GM11168 (cell line): Measurements from ENCODE around the gene GGT7.
"Not testable (repeated sequence)": the region's sequence is repeated elsewhere in the genome, so short reads cannot be mapped to it uniquely, and the experiment has no call there.

ENCODE experiments used
- in situ Hi-C: fragments of 300-500 bp; cut with MboI; formaldehyde crosslinking; loops from one replicate; pipeline ENCODE4 v1.12.0; 2022; ENCODE audit warnings: low sequenced_read_pairs; ENCODE audit not compliant: unreplicated experiment

The GGT7 gene

DNA sequence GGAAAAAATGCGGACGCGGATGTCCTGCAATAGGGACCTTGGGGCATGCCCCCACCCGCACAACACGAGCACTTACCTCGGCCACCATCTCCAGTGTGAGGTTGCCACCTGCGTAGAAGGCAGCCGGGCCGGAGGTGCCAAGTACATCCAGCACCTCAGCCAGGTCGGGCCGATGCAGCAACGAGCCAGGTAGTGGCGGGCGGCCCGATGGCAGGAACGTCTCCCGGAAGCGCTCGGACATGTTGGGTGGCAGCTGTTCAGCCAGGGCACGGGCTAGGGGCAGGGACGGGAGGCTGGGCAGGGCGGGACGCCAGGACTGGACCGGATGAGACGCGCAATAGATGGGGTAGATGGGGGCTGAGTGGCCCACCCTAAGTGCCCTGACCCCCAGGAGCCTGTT, 13.3 kb downstream of the GGT7 start:
- in situ Hi-C loops, result no loop called here

DNA sequence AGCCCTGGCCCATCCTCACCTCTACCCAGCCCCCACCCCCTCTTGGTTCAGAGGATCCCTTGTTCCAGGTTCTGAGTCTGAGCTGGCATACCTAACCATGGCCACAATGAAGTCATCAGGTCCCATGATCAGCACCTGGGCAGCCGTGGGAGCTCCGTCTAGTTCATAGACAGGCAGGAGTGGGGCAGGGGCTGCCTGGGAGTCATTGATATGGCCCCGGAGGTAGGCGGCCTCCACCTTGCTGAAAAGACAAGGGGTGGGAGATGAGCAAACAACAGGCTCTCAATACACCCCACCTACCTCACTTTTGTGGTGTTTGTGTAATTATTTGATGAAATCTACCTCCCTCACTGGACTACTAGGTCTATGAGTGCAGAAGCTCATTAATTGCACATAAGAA, 20.4 kb downstream of the GGT7 start:
- in situ Hi-C loops, result no loop called here

GRCh38 chr20:34850969-34851368, 21.7 kb downstream of the GGT7 start:
- in situ Hi-C loops, result no loop called here

DNA sequence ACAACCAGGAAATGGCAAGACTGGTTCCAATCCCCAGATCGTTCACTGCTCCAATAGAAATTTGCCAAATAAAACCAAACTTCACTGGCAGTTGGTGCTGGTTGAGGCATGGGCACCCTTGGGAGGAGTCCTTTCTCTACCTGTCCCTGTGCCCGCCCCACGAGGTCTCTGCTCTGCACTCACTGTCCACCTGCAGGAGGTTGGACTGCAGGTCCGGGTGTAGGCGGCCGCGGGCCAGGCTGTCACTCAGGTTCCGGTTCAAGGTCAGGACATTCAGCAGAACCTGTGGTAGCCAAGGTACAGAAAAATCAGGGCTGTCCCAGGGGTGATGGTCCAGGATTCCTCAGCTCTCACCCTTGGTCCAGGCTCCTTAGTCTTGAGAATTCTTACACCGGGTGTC, 22.9 kb downstream of the GGT7 start:
- in situ Hi-C loops, result loop anchor here (25.0 kb wide), 1 partner anchor 363 kb away; no protein-coding TSS in a partner anchor

- in situ Hi-C loops, result loop anchor here (25.0 kb wide), 1 partner anchor 364 kb away; no protein-coding TSS in a partner anchor
Observed at GRCh38 chr20:34848597-34848996, 24.1 kb downstream of the GGT7 start.

DNA sequence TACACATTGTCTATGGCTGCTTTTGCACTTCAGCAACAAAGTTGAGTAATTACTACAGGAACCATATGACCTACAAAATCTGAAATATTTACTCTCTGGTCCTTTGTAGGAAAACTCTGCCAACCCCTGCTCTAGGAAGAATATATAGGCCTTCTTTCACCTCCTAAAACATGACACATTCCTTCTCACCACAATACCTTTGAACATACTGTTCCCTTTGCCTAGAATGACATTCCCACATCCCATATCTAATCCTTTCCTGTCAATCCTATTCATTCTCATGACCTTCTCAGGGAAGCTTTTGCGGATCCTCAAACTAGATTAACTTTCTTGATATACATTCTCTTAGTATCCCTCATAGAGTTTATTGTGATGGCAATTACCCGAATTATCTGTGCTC, 29.2 kb downstream of the GGT7 start:
- in situ Hi-C loops, result loop anchor here (25.0 kb wide), 1 partner anchor 369 kb away; no protein-coding TSS in a partner anchor

DNA sequence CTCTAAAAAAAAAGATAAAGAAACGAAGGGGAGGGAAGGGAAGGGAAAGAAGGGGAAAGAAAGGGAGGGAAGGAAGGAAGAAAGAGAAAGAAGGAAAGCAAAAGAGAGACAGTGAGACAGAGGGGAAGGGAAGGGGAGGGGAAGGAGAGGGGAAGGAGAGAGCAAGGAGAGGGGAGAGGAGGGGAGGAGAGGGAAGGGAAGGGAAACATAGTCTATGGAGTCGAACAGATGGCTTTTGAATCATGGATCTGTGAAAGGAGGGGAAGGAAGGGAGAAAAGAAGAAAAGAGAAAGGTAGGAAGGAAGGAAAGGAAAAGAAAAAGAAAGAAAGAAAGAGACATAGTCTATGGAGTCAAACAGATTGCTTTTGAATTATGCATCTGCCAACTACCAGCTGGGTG, 30.5 kb downstream of the GGT7 start:
- in situ Hi-C loops, result loop anchor here (25.0 kb wide), 1 partner anchor 370 kb away; no protein-coding TSS in a partner anchor

DNA sequence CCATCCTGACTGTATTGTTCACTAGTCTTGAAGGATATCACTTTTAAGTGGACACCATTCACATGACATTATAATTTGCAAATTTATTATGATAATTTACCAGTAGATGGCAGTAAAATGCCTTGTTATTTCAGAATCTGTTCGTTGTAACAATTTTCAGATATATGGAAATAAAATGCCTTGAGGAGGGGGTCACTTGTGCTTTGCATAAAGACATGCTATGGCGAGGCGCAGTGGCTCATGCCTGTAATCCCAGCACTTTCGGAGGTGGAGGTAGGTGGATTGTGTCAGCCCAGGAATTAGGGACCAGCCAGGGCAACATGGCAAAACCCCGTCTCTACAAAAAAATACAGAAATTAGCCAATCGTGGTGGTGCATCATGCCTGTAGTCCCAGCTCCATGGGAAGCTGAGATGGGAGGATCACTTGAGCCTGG, 38.2 kb downstream of the GGT7 start:
- in situ Hi-C loops, result loop anchor here (10.0 to 25.0 kb wide), 2 partner anchors 140 to 378 kb away; no protein-coding TSS in a partner anchor

DNA sequence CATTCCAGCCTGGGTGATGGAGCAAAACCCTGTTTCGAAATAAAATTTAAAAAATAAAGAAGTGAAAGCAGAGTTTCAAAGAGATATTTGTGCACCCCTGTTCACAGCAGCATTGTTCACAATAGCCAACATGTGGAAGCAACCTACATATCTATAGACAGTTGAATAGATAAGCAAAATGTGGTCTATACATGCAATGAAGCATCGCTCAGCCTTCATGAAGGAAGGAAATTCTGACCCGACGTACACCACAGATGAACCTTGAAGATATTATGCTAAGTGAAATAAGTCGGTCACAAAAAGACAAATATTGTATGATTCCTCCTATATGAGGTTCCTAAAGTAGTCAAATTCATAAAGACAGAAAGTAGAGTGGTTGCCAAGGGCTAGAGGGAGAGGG, 40.7 kb downstream of the GGT7 start:
- in situ Hi-C loops, result loop anchor here (10.0 to 25.0 kb wide), 2 partner anchors 143 to 380 kb away; no protein-coding TSS in a partner anchor

DNA sequence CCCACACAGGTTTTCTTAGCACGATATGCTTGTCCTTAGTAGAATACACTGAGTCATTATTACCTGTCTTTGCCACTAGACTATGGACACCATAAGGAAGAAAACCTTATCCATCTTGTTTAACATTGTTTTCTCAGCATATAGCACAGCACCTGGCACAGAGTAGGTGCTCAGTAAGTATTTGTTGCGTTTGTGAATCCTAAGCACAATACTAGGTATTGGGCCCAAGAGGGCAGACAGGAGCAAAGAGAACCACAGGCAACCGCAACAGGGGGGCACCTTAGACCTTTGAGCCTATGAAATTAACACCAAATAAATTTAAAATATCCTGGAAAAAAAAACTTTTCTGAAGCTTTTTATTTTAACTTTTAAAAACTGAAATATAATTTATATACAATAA, 43.5 kb downstream of the GGT7 start:
- in situ Hi-C loops, result loop anchor here (25.0 kb wide), 1 partner anchor 383 kb away; no protein-coding TSS in a partner anchor

- in situ Hi-C loops, result loop anchor here (25.0 kb wide), 1 partner anchor 387 kb away; no protein-coding TSS in a partner anchor
Observed at GRCh38 chr20:34825530-34826362, 46.9 kb downstream of the GGT7 start, which contains the start of gene NCOA6. NCOA6 (minus strand) TSS chr20:34825651; CDS start chr20:34782355, 43,296 bp downstream.

DNA sequence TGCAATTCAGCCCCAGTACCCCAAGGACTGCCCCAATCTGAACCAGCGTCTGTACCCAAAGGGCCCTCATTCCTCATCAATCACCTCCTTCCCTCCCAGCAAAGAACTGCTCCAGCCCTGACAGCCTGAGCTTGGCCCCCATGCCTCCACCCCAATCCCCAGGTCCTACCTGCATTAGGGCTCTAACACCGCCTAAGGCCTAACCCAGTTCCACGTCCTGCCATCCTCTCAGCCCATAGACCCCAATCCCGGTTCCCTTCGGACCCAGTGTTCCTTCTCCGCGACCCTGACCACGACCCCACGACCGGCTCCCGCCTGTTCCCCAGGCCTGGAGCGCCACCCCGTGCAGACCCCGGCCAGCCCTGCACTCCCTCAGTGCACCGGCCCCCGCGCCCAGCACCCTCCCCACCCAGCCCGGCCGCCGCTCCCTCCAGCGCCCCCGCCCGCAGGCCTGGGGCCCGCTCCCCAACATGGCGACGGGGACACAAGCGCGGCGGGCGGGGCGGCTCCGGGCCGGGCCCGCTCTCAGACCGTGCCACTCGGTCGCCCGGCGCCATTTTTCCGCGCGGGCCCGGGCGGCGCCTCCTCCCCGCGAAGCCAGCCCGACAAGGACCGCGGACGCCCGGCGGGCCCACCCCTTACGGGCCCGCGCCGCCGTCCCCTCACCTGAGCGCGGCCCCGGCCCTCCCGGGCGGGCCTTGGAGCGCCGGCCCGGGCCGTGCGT, 47.7 kb downstream of the GGT7 start:
- in situ Hi-C loops, result loop anchor here (25.0 kb wide), 1 partner anchor 387 kb away; no protein-coding TSS in a partner anchor

DNA sequence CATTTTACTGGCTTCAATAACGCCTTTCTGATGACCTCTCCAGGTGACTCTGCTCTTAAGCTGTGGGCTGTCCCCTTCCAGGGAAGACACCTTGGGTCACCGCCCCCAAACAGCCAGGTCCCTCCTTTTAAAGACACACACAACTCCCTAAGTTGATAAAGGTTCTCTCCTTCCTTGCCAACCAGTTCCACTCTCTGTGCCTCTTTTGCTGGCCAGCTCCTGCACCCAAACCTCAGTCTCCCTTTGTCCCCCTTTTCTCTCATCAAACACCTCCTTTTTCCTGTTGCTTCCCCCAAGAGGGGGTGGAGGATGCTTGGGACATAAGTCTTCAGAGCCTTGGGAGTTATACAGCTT, 48.2 kb downstream of the GGT7 start:
- in situ Hi-C loops, result no loop called here

DNA sequence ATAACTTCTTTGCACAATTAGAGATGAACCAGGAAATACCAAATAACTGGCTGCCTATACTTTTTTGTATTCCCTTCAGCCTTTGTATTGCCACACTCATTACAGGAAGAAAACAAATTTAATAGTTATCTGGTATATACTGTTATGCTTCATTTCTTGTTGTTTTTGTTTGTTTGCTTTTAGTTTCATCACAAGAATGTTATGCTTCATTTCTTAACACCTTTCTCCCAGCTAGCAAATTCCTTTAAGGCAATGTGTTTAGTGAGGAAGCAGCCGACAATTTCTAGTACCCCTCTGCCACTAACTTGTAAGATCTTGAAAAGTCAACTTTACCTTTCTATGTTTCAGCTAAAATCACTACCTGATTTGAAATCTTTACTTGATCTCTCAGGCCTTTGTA, 48.6 kb downstream of the GGT7 start:
- in situ Hi-C loops, result no loop called here

- in situ Hi-C loops, result no loop called here
Observed at GRCh38 chr20:34820805-34821578, 51.7 kb downstream of the GGT7 start.

DNA sequence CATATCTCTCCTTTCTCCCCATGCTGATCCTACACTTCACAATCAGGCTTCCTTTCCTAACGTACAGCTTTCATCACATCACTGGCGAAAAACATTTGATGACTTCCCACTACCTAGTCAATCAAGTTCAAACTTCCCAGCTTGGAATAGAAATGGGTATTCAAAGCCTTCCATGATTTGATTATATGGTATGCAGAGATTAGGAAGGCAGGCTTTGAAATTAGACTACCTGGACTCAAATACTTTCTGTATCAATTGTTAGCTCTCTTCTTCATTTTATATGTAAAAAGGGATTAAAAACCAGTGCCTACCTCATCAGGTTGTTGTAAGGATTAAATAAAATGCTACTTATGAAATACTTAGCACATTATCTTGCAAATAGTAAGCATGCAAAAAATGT, 54.9 kb downstream of the GGT7 start:
- in situ Hi-C loops, result no loop called here

DNA sequence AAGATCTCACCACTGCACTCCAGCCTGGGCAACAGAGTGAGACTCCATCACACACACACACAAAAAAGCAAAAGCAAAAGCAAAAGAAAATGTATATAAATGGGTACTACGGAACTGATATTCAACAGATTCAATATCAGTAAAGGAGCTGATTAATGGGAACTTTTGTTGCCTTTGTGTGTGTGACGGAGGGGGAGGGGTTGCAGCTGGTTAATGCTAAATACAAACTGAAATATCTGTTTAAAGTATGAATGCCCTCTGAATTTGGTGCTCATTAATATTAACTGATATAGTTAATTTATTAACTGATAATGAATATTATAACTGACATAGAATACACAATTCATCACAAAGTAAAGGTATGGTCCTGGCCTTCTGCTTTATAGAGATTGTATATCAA, 55.6 kb downstream of the GGT7 start:
- in situ Hi-C loops, result no loop called here

- in situ Hi-C loops, result no loop called here
Observed at GRCh38 chr20:34815636-34816035, 57.0 kb downstream of the GGT7 start.

GRCh38 chr20:34808583-34808982, 64.1 kb downstream of the GGT7 start:
- in situ Hi-C loops, result no loop called here

DNA sequence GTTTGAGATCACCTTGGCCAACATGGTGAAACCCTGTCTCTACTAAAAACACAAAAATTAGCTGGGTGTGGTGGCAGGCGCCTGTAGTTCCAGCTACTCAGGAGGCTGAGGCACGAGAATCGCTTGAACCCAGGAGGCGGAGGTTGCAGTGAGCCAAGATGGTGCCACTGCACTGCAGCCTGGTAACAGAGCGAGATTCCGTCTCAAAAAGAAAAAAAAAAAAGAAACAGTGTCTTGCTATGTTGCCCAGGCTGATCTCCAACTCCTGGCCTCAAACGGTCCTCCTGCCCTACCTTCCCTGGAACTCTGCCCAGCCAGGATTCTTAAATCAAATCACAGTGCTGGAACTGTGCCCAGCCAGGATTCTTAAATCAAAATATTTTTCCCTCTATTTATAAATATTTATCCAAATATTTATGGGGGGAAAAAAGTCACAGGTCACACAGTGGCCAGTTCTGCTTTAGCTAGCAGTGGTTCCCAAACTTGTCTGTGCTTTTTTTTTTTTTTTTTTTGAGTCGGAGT, 64.7 kb downstream of the GGT7 start:
- in situ Hi-C loops, result not testable (repeated sequence)
